ENCODE results near the gene TGFBR2.

GRCh38 chr3:30696896-30697295 lies 90.5 kb downstream of the TGFBR2 start:
- TF ChIP-seq EZH2 (IDR thresholded peaks at IDR 0.05) (no peak), EGR1 (IDR thresholded peaks at IDR 0.05; ENCODE audit: low read depth) (no peak), CTCF (IDR thresholded peaks at IDR 0.05 in 2 of 3, conservative IDR thresholded peaks at IDR 0.05 in 1 of 3; ENCODE audit: borderline replicate concordance in 1 of 3, insufficient read depth in 1 of 3, low read depth in 2 of 3, low read length in 2 of 3) (no peak), POLR2A (IDR thresholded peaks at IDR 0.05; ENCODE audit: borderline replicate concordance, extremely low read depth, insufficient read depth, insufficient read length) (no peak), ZFX (IDR thresholded peaks at IDR 0.05) (no peak), ZNF274 (IDR thresholded peaks at IDR 0.05; ENCODE audit: low read depth, low read length) (no peak), RAD21 (IDR thresholded peaks at IDR 0.05; ENCODE audit: low read depth) (no peak), EZH2phosphoT487 (IDR thresholded peaks at IDR 0.05; ENCODE audit: borderline replicate concordance) (no peak), SP1 (IDR thresholded peaks at IDR 0.05; ENCODE audit: low read depth) (no peak), ATF3 (IDR thresholded peaks at IDR 0.05) (no peak), CEBPB (IDR thresholded peaks at IDR 0.05; ENCODE audit: low read depth) (no peak), SRF (IDR thresholded peaks at IDR 0.05; ENCODE audit: low read depth) (no peak)
- TF ChIP-seq, protein P1, sequence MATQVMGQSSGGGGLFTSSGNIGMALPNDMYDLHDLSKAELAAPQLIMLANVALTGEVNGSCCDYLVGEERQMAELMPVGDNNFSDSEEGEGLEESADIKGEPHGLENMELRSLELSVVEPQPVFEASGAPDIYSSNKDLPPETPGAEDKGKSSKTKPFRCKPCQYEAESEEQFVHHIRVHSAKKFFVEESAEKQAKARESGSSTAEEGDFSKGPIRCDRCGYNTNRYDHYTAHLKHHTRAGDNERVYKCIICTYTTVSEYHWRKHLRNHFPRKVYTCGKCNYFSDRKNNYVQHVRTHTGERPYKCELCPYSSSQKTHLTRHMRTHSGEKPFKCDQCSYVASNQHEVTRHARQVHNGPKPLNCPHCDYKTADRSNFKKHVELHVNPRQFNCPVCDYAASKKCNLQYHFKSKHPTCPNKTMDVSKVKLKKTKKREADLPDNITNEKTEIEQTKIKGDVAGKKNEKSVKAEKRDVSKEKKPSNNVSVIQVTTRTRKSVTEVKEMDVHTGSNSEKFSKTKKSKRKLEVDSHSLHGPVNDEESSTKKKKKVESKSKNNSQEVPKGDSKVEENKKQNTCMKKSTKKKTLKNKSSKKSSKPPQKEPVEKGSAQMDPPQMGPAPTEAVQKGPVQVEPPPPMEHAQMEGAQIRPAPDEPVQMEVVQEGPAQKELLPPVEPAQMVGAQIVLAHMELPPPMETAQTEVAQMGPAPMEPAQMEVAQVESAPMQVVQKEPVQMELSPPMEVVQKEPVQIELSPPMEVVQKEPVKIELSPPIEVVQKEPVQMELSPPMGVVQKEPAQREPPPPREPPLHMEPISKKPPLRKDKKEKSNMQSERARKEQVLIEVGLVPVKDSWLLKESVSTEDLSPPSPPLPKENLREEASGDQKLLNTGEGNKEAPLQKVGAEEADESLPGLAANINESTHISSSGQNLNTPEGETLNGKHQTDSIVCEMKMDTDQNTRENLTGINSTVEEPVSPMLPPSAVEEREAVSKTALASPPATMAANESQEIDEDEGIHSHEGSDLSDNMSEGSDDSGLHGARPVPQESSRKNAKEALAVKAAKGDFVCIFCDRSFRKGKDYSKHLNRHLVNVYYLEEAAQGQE (IDR thresholded peaks at IDR 0.05; ENCODE audit: low read depth): no peak
